ENCODE data around the gene MACROH2A2. TPM values are rescaled to one million over a fixed set of nuclear protein-coding genes. Genes with fewer than 3 reads are reported as not detected.

MACROH2A2 gene
- total RNA-seq, 1 donor from 2014 or later, result 25.5 TPM

GRCh38 chr10:70145666-70146488, 93.2 kb downstream of the MACROH2A2 start:
- Histone ChIP-seq H3K9me3 (ENCODE audit: insufficient read depth, low read depth, low read length) (no peaks in the 10 kb centered on the region), H4K20me1 (ENCODE audit: insufficient read depth, low read length) (peaks cover 66% of the 10 kb centered on the region), H3K4me3 (ENCODE audit: insufficient read depth, low read depth, low read length) (peak overlapping the region; percentile 65), H3K4me1 (ENCODE audit: insufficient read depth, low read length) (peaks cover 18% of the 10 kb centered on the region), H3K27ac (ENCODE audit: low read depth, low read length) (peak overlapping the region; percentile 67), H3K36me3 (ENCODE audit: insufficient read depth, low read length) (peaks cover 9% of the 10 kb centered on the region), H2AFZ (ENCODE audit: low read depth, low read length) (peak overlapping the region; percentile 83), H3K4me2 (ENCODE audit: low read length) (peak overlapping the region; percentile 85), H3K27me3 (ENCODE audit: insufficient read depth, low read length) (no peaks in the 10 kb centered on the region), H3K9ac (ENCODE audit: low read length) (peak overlapping the region; percentile 83), H3K79me2 (ENCODE audit: insufficient read depth, low read length) (peaks cover 50% of the 10 kb centered on the region)
- peaks cover 8% of the 10 kb centered on the region for H3K36me3 Mint-ChIP-seq (ENCODE audit: low read depth, unreplicated experiment)
- no peak for TF ChIP-seq EZH2 (IDR thresholded peaks at IDR 0.05; ENCODE audit: insufficient read depth, low read length)
- no peak for TF ChIP-seq CTCF (IDR thresholded peaks at IDR 0.05; ENCODE audit: insufficient read depth, low read depth, low read length)
- H3K4me3 Mint-ChIP-seq (ENCODE audit: unreplicated experiment), result peak overlapping the region; percentile 77
- peaks cover 7% of the 10 kb centered on the region for H3K4me1 Mint-ChIP-seq (ENCODE audit: low read depth, unreplicated experiment)
- H3K27me3 Mint-ChIP-seq (ENCODE audit: low read depth, unreplicated experiment), result no peaks in the 10 kb centered on the region
- H3K9me3 Mint-ChIP-seq (ENCODE audit: unreplicated experiment), result no peaks in the 10 kb centered on the region
- DNase-seq (ENCODE audit: low read depth) (peak; percentile 51), FAIRE-seq (no peak)
- H3K27ac Mint-ChIP-seq (ENCODE audit: unreplicated experiment), result no peak overlapping the region

GRCh38 chr10:70146489-70147258, 94.0 kb downstream of the MACROH2A2 start, which contains the start of gene TYSND1:
Gene TYSND1 (minus strand): TSS chr10:70146700. CDS start chr10:70146586, 114 bp downstream.
- peak within 1 kb of the TSS; percentile 77 for H3K4me3 Mint-ChIP-seq (ENCODE audit: unreplicated experiment)
- Histone ChIP-seq H3K9me3 (ENCODE audit: insufficient read depth, low read depth, low read length) (no peaks in the 10 kb centered on the region), H3K79me2 (ENCODE audit: insufficient read depth, low read length) (peaks cover 58% of the 10 kb centered on the region), H3K4me1 (ENCODE audit: insufficient read depth, low read length) (peaks cover 18% of the 10 kb centered on the region), H4K20me1 (ENCODE audit: insufficient read depth, low read length) (peaks cover 71% of the 10 kb centered on the region), H3K4me2 (ENCODE audit: low read length) (peak within 1 kb of the TSS; percentile 85), H2AFZ (ENCODE audit: low read depth, low read length) (peak within 1 kb of the TSS; percentile 83), H3K4me3 (ENCODE audit: insufficient read depth, low read depth, low read length) (peak within 1 kb of the TSS; percentile 65), H3K27me3 (ENCODE audit: insufficient read depth, low read length) (no peaks in the 10 kb centered on the region), H3K9ac (ENCODE audit: low read length) (peak within 1 kb of the TSS; percentile 83), H3K36me3 (ENCODE audit: insufficient read depth, low read length) (peaks cover 16% of the 10 kb centered on the region), H3K27ac (ENCODE audit: low read depth, low read length) (peak within 1 kb of the TSS; percentile 67)
- TF ChIP-seq CTCF (IDR thresholded peaks at IDR 0.05; ENCODE audit: insufficient read depth, low read depth, low read length) (peak; percentile 60), EZH2 (IDR thresholded peaks at IDR 0.05; ENCODE audit: insufficient read depth, low read length) (no peak)
- peak; percentile 94 for DNase-seq (ENCODE audit: low read depth)
- peak; percentile 82 for FAIRE-seq
- peaks cover 8% of the 10 kb centered on the region for H3K36me3 Mint-ChIP-seq (ENCODE audit: low read depth, unreplicated experiment)
- peaks cover 9% of the 10 kb centered on the region for H3K4me1 Mint-ChIP-seq (ENCODE audit: low read depth, unreplicated experiment)
- peak within 1 kb of the TSS; percentile 91 for H3K27ac Mint-ChIP-seq (ENCODE audit: unreplicated experiment)
- H3K9me3 Mint-ChIP-seq (ENCODE audit: unreplicated experiment), result no peaks in the 10 kb centered on the region
- no peaks in the 10 kb centered on the region for H3K27me3 Mint-ChIP-seq (ENCODE audit: low read depth, unreplicated experiment)

All from astrocyte (in vitro differentiated cells and primary cell).